ENCODE measurements around the gene DNMT1.
A peak's percentile ranks its signal among the peaks of the same experiment; 100 is the strongest.
"Not testable (repeated sequence)": the region's sequence is repeated elsewhere in the genome, so short reads cannot be mapped to it uniquely, and the experiment has no call there.

The DNMT1 gene

GRCh38 chr19:10194500-10195198 lies at the start of gene DNMT1:
Gene DNMT1 (minus strand): TSS chr19:10194953. CDS start chr19:10194899, 54 bp downstream.
- peak; percentile 98 to 99 for DNase-seq

- DNase-seq, result no peak
Observed at GRCh38 chr19:10243606-10244005, 48.9 kb upstream of the DNMT1 start.

GRCh38 chr19:10241826-10242449 lies 47.2 kb upstream of the DNMT1 start:
- DNase-seq, result not testable (repeated sequence)

GRCh38 chr19:10238172-10238783 lies 43.5 kb upstream of the DNMT1 start:
- DNase-seq, result no peak

GRCh38 chr19:10237702-10238101 lies 42.9 kb upstream of the DNMT1 start:
- no peak for DNase-seq

GRCh38 chr19:10235409-10235808 lies 40.7 kb upstream of the DNMT1 start:
- not testable (repeated sequence) for DNase-seq

GRCh38 chr19:10235003-10235402 lies 40.2 kb upstream of the DNMT1 start:
- DNase-seq, result no peak

GRCh38 chr19:10233946-10234345 lies 39.2 kb upstream of the DNMT1 start:
- DNase-seq, result no peak

GRCh38 chr19:10231612-10232228 lies 37.0 kb upstream of the DNMT1 start:
- DNase-seq, result no peak

- peak; percentile 80 to 84 for DNase-seq
Observed at GRCh38 chr19:10230861-10231611, 36.3 kb upstream of the DNMT1 start, which contains the start of gene S1PR2. Gene S1PR2 (minus strand): TSS chr19:10231331. CDS start chr19:10224905, 6,426 bp downstream.

GRCh38 chr19:10230173-10230860 lies 35.6 kb upstream of the DNMT1 start:
- DNase-seq, result peak; percentile 63 to 68

- DNase-seq, result peak; percentile 51 to 56
Observed at GRCh38 chr19:10228920-10229319, 34.2 kb upstream of the DNMT1 start.

GRCh38 chr19:10228393-10228792 lies 33.6 kb upstream of the DNMT1 start:
- no peak for DNase-seq

- DNase-seq, result peak; percentile 28 to 43
Observed at GRCh38 chr19:10227026-10227971, 32.5 kb upstream of the DNMT1 start.

- DNase-seq, result no peak
Observed at GRCh38 chr19:10226376-10227025, 31.7 kb upstream of the DNMT1 start.

- DNase-seq, result no peak
Observed at GRCh38 chr19:10226021-10226375, 31.2 kb upstream of the DNMT1 start.

- no peak for DNase-seq
Observed at GRCh38 chr19:10224337-10224736, 29.6 kb upstream of the DNMT1 start.

GRCh38 chr19:10223488-10224213 lies 28.9 kb upstream of the DNMT1 start:
- DNase-seq, result no peak

GRCh38 chr19:10222201-10222890 lies 27.6 kb upstream of the DNMT1 start:
- no peak for DNase-seq
